Stimulated activated CD4-positive, alpha-beta T cell treated with anti-CD3 and anti-CD28 coated beads, Interleukin-12 subunit alpha, Interleukin-12 subunit beta, amount 100 ng/mL, for 24 hours (primary cell): ENCODE results near the gene CAT.

Source experiments
- DNase-seq, 2 experiments: peaks; one replicate each; pipeline ENCODE4 v3.0.0-alpha.2; 2020; ENCODE audit warnings: low read depth in 2 of 2

The CAT gene

DNA sequence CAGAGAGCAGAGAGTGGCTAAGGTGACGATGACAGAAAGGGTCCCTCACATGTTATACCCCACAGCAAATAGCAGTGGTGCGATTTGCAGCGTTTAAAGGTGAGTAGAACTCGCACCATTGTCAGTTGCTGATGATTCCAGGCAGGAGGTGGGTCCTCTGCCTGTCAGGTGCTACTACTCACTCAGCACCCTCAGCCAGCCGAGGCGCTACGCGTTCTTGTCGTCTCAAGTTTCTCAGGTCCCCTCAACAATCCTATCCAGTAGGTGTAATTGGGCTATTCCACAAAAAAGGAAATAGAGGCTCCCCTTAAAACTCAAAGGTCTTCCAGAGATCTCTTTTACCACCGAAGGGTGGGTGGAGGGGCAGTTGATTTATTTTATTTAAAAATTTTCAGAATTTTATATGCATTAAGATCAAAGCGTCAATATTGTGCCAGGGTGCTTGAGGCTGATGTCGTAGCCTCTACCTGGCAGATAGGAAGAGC lies 56.5 kb downstream of the CAT start:
- no peak for DNase-seq

DNA sequence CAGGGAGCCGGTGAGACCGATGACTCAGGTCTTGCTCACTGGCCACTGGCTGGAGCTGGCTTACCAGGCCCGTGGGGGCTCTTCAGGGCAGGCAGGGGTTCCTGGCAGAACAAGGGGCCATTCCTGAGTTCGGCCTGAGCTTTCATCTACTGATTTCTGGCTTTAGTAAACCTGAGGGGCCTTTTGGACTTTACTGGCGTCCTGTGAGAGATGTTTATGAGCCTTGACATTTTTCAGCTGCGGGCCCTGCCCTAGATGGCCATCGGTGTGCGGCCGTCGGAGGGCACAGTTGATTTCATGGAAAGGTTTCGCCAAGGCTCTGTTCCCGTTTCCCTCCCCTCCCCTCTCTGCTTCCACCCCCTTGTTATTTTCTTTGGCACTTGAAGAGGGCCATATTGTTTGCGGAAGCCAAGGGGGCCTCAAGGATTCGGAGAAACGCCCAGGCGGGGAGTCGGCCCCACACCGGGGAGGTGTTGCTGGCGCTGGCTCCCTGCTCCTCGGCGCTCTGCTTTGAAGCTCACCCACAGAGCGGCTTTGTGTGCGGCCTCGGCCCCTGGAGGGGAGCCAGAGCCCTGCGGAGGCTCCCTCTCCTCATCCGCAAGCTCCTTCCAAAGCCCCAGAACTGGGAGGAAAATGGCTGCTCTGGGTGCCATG lies 57.1 kb downstream of the CAT start:
- no peak for DNase-seq

DNA sequence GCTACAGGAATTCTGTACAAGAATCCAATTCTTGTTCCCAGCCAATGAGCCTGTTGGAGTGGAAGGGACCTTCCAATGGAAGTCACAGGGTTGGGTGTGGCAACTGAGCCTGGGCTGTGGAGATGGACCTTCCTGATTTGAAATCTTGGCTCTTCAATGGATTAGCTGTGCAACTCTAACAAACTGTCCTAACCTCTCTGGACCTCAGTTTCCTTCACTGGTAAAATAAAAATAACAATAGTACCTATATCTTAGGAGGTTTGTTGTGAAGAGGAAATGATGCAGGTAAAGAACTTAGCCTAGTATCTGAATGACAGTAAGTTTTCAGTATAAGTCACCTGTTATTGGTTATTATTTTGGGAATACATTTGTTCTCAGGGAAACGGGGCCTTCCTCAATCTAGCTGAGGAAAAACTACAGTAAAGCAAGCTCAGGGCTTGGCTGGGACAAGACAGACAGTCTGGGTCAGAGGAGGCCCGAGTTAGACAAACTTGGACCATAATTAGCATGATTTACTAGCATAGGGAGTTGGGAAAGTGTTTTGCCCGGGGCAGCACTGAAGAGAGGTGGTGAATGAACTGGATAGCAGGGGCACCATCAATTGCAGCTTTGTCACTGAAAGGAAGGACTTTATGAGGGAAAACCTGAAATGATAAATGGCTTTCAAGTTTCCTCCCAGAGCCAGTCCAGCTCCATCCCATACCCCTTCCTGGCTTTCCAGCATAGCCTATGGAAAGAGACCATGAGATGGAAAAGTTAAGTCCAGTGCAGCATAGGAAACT lies 61.2 kb downstream of the CAT start:
- no peak for DNase-seq

DNA sequence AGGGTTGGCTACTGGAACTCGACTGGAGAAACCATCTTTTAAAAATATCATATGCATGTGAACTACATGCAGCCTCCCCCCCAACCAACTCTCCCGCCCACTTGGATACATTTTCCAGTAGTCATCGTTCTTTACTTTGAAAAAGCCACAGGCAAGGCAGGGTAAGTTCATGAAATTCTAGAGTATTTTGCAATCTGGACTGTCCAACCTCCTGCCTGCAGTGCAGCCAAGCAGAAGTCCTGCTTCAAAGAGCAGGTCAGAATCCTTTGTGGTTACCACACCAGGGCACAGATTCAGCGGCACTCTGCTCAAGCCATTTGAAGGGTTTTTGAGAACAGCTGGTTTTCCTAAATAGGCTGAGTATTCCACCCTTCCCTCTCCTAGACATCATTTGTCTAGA lies 62.8 kb downstream of the CAT start:
- no peak for DNase-seq

DNA sequence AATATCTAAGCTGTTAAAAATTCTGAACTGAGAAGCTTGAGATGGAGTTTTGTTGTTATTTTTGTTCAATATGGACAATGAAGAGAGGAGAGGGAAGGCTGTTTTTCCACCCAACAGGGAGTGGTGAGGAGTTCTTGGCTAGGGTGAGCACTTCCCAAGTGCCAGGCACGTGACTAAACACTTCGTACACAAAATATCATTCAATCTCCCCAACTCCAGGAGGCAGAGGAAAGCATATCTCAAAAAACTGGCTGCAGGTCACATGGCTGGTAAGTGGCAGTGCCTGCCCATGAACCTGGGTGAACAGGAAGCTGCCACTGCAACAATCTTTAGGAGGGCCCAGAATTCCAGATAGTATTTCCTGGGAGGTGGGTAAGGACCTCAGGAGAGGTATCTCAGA lies 63.2 kb downstream of the CAT start:
- DNase-seq = no peak

DNA sequence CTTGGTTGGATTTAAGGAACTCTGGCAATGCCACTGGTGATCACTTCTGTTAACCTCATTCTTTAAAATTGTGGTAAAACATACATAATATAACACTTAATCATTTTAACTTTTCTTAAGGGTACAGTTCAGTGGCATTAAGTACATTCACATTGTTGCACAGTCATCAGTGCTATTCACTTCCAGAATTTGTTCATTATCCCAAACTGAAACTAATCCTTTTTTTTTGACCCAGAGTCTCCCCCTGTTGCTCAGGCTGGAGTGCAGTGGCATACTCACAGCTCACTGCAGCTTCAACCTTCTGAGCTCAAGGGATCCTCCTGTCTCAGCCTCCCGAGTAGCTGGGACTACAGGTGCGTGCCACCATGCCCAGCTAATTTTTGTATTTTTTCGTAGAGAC lies 64.2 kb downstream of the CAT start:
- no peak for DNase-seq

DNA sequence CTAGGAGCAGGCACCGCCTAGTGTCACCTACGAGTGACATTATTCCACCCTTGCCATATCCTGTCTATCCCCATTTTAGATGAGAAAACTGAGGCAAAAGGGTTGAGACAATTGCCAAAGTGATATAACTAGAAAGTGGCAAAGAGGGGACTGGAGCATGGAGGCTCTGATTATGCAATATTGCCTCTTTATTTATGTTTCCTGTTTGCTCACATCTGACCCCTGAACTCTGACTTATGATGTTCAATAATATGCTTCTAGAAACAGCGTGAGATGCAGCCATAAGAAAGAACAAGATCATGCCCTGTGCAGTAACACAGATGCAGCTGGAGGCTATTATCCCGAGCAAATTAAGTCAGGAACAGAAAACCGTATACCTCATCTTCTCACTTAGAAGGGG lies 67.1 kb downstream of the CAT start:
- DNase-seq = no peak

DNA sequence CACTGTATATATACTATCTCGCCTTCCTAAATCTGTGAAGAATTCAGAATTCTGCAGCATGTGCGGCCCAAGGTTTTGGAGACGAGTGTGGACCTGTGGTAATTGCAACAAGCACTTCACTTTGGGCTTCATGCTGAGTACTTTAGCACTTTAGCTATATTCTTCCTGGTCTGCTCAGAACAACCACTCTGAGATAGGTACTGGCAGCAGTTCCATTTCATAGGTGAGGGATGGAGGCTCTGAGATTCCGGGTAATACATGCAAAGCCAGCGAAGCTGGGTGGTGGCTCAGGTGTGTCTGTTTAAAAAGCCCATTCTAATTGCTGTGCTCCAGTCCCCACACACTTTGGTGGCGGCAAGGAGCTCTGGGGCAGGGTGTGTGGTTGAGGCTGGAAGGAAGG lies 68.4 kb downstream of the CAT start:
- no peak for DNase-seq

DNA sequence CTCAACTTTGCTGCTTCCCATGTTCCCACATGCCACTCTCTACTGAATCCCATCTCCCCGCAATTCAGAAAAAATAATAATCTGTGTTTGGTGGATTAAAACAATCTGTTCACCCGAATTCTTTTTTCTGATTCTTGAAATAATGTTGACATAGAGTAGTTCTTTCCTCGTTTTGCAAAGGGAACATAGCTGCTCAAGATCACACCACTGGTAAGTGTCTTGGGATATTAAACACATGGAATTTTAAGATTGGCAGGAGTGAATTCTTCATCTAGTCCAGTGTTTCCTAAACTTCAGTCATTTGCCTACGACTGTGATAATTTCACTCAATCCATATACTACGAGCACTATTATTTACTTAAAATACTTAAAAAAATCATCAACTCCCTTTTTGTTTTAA lies 68.9 kb downstream of the CAT start:
- no peak for DNase-seq

DNA sequence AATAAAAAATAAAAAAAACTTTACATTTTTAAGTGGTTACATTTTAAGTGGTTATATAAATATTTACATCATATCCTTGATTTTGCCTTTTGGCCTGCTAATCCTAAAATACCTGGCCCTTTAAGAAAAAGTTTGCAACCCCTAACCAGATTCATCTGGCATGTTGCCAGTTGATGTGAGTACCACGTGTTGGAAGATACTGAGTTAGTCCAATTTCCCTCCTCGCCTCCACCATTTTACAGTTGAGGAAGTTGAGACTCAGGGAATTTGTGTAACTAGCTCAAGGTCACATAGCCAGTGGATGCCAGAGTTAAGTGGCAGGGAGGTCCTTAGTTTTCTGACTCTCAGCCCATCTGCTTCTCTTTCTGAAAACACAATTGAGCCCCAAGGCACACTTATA lies 69.8 kb downstream of the CAT start:
- no peak for DNase-seq

DNA sequence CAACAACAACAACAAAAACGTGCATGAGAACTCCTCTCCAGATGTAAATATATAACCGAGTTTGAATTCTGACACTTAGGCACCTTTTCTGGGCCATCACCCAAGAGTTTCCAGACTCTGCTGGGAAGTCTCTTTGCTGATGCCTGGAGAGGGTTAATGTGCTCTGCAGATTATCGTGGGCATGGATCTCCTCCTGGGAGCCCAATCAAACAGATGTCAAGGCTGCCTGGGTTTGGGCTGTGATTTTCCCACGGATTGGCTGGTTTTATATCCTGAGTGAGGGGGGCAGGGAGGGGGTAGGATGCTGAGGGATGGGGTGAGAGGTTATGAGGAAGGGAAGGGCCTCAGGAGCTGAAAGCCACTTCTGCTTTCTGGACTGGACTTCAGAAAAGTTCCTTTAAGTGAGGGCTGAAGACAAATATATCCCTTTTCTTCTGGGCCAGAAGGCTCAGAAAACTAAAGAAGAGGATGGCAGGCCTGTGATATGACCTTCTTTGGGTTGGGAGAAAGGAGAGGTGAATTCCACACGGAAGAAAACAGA lies 70.7 kb downstream of the CAT start:
- no peak for DNase-seq

DNA sequence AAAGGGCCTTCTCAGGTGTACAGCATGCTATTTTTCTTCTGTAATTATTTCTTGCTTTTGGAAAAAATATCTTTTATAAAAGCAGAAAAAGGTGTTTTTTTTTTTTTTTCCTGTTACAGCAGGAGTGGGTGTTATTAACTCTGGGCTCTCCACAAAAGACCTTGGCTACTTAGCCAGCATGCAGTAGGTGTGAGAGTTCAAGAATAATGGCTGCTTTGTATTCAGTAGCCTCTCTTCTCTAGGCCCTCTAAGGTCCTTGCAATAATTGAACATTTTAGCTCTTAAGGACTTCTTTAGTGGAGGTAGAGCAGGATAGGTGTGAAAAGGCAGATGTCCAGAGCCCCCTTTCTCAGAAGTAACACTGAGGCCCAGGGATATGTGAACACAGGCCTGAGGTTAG lies 71.5 kb downstream of the CAT start:
- DNase-seq = no peak

DNA sequence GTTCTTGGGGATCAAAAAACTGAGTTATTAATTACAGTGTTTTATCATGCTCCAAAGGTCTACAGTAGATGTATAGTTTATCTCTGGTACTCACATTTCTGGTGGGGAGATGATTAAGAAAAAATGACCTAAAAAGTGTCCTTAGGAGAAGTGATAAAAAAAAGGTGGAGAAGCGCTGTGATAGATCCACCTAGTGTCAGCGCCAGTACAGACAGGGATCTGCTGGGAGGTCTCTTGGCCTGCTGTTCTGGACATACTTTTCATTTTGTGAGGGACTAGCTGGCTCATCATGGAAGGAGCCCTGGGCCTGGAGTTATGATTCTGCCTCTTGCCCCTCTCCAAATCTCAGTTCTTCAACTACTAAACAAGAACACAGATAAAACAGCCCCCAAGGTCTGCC lies 71.9 kb downstream of the CAT start:
- no peak for DNase-seq

DNA sequence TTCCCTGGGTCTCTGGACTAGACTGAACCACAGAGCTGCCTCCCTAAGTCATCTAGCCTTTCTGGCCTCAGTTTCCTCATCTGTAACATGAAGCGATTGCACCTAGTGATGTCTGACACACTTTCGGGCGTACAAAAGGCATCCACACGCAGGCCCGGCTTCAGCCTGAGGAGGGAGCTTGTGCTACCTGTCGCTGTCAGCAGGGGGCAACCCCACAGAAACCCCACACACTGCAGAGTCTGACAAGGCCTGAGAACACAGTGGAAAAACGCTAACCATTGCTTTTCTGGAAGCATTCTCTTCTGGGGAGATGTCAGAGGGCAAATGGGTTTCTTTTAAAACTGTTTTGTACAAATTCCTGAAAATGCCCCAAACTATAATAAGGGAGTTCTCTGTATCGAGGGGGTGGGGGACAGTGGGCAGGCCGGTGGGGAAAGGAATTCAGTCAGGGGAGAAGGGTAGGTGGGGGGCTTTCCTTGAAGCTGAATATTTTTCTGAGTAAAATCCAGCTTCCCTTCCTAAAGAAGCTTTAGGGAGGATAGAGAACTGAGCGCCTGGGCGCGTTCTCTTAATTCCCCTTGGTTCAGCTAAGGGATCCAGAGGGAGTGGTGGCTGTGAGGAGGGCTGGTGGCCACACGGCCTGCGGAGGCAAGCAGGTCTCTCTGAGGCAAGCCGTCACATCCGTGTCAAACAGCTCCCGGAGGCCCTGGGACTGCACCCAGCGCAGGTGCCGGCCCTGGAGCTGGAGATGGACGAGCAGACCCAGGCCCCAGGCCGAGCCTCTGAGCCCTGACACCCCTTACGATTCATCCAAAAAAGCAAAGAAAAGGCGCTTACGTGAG lies 74.3 kb downstream of the CAT start:
- peak; percentile 17 to 41 for DNase-seq

DNA sequence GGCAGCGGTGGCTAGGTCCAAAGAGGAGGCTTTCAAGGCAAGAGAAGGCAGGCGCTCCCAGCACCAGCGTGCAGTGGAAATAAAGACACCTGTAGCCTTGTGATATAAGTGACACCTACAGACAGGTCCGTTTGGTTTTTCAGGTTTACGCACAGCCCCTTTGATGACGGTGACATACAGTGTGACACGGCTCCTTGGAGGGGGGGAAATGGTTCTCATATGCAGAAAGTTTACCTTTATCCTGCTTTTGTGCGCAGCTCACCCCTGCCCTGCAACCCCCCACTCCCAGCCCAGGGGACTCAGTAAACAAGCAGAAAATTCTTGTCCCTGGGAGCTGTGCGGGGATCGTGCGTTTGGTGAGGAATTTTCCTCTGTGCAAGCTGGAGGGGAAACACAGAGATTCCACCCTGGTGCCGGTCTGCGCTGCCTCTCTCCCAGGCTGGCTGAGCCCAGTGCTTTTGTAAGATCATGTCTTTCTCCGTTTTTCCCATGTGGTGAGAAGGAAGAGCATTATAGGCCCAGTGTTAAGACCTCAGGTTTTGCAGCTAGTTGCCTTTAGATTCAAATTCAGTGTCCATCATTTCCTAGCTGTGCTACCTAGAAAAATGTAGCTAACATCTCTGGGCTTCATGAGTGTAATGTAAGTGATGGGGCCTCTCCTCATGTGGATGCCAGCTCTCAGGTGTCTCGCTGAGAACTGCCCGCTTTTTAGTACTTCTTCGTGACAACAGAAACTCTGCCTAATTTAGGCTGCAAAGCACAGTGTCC lies 75.1 kb downstream of the CAT start, which contains the start of gene ELF5:
Gene ELF5, minus strand, starts transcription at position 113 of the 768 bp plus-strand sequence. CDS start 8,045 bp downstream, outside the sequence.
- DNase-seq = no peak

DNA sequence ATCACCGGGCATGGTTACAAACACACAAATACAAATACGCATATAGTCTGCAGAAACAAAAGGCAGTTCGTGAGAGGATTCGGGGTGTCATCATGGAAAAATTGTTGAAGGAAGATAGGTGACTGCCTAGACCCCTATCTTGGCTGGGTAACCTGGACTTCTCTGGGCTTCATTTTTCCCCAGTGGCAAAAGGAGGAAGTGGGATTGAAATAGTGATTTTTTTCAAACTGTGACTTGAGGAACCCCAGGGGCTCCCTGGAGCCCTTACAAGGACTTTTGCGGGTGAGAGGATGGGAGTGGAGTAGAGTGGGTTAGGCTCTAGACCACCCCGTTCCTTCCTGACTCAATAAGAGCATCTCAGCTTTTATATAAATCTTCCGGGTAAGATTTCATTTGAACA lies 75.9 kb downstream of the CAT start:
- no peak for DNase-seq

DNA sequence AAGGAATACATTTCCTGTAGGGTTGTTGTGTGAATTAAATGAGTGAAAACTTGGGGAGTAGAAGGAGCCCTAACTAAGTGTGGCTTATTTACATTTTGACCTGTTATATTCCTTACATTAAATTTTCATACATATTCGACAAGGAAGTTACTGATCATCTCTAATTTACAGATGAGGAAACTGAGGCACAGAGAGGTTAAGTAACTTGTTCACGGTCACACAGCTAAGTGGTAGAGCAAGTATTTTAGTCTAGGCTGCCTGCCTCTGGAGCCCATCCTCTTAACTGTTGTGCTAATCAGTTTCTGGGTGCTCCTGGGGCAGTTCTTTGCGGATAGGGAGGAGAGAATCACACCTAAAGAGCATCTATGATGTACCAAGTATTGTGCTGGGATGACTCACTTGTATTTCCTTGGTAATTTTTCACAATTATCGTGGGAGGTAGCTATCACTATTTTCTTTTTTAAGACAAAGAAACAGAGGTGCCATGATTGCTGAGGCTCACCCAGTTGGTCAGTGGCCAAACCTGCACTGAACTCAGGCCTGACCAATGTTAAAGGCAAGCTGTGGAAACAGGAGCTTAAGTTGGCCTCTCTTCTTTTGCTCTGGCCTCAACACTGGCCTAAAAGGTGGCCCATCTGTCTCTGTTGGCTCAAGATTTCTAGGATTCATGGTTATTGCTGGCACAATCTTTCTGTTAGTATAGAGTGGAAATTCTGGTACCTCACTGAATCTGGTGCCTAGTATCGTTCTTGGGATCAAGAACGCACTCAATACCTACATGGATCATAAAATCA lies 77.7 kb downstream of the CAT start:
- no peak for DNase-seq

DNA sequence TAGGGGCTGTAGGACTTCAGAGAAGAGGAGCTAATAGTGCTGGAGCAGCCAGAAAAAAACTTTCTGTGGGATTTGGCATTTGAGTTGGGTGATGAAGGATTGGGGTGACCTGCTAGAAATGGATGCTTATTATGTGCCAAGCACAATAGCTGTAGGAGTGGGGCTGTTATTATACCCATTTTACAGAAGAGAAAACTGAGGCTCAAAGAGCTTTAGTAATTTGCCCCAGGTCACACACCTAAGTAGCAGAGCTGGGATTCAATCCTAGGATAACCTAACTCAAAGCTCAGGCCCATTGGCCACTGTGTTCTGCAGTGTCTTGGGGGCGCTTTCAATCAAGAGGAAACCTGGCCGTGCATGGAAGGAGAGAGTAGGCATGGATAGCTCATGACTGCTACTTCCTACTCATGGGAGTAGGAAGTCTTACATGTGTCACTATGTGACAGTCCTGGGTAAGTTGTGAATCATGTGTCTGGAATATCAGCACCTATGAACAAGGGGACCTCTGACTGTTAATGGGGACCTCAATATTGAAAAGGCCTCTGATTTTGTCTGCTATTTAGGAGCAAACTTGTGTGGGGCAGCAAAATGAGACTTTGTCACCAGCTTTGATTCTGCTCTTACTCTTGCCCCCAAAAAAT lies 81.0 kb downstream of the CAT start:
- DNase-seq = no peak

DNA sequence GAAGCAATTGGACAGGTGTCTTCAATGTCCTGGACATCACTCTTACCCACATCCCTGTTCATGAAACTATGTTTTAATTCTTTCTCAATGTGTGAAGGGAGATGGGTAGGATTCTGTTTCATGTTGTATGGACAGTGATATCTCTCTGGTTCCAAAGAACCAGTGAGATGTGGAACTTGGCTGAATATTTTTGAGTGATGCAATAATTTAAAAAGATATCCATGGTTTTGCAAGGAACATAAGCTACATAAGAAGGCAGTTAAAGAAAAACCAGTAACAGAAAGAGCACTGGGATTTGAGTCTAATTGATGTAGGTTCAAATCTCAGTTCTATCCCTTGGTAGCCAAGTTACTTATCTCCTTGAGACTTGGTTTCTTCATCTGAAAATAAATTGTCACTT lies 82.5 kb downstream of the CAT start:
- no peak for DNase-seq
